Measurements from ENCODE around the gene FADS2. TPM values are rescaled to one million over a fixed set of nuclear protein-coding genes. Genes with fewer than 3 reads are reported as not detected.

The FADS2 gene
- total RNA-seq, 6 experiments from 2014 or later, result 56.0 to 105 (median 81.1) TPM

- H3K27me3 Mint-ChIP-seq (ENCODE audit: insufficient read depth), result peaks cover 5% of the 10 kb centered on the region
- H3K4me1 Mint-ChIP-seq (ENCODE audit: low read depth), result peaks cover 47% of the 10 kb centered on the region
- no peaks in the 10 kb centered on the region for H3K9me3 Mint-ChIP-seq
- H3K27ac Mint-ChIP-seq, result no peak overlapping the region
- TF ChIP-seq CTCF (IDR thresholded peaks at IDR 0.05), result no peak
- H3K4me3 Mint-ChIP-seq, result no peak overlapping the region
- DNase-seq, result no peak
- H3K36me3 Mint-ChIP-seq (ENCODE audit: low read depth), result 0 out of 2 replicates have a peak, but pooled peaks cover 4% of the 10 kb centered on the region
These were observed 5.8 kb downstream of the FADS2 start for GRCh38 chr11:61833926-61834277.

GRCh38 chr11:61834278-61835048 is 6.4 kb downstream of the FADS2 start:
- TF ChIP-seq CTCF (IDR thresholded peaks at IDR 0.05), result no peak
- no peaks in the 10 kb centered on the region for H3K9me3 Mint-ChIP-seq
- peak overlapping the region; percentile 21; the same call in 1 of the 2 replicates for H3K27ac Mint-ChIP-seq
- H3K4me3 Mint-ChIP-seq, result no peak overlapping the region
- H3K27me3 Mint-ChIP-seq (ENCODE audit: insufficient read depth), result peaks cover 3% of the 10 kb centered on the region
- peaks cover 9% of the 10 kb centered on the region; the same call in 1 of the 2 replicates for H3K36me3 Mint-ChIP-seq (ENCODE audit: low read depth)
- H3K4me1 Mint-ChIP-seq (ENCODE audit: low read depth), result peaks cover 43% of the 10 kb centered on the region
- no peak for DNase-seq

DNA sequence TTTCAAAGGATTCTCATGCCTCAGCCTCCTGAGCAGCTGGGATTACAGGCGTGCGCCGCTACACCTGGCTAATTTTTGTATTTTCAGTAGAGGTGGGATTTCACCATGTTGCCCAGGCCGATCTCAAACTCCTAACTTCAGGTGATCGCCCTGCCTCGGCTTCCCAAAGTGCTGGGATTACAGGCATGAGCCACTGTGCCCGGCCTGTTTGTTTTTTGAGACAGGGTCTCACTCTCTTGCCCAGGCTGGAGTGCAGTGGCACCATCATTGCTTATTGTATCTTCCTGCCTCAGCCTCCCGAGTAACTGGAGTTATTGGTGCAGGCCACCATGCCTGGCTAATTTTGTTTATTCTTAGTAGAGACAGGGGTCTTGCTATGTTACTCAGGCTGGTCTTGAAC is 8.1 kb downstream of the FADS2 start:
- TF ChIP-seq CTCF (IDR thresholded peaks at IDR 0.05), result no peak
- DNase-seq, result no peak
- Mint-ChIP-seq H3K27me3 (ENCODE audit: insufficient read depth) (peaks cover 3% of the 10 kb centered on the region), H3K4me3 (no peak overlapping the region), H3K4me1 (ENCODE audit: low read depth) (peaks cover 27% of the 10 kb centered on the region), H3K27ac (no peak overlapping the region), H3K9me3 (no peaks in the 10 kb centered on the region), H3K36me3 (ENCODE audit: low read depth) (peaks cover 23% of the 10 kb centered on the region)

DNA sequence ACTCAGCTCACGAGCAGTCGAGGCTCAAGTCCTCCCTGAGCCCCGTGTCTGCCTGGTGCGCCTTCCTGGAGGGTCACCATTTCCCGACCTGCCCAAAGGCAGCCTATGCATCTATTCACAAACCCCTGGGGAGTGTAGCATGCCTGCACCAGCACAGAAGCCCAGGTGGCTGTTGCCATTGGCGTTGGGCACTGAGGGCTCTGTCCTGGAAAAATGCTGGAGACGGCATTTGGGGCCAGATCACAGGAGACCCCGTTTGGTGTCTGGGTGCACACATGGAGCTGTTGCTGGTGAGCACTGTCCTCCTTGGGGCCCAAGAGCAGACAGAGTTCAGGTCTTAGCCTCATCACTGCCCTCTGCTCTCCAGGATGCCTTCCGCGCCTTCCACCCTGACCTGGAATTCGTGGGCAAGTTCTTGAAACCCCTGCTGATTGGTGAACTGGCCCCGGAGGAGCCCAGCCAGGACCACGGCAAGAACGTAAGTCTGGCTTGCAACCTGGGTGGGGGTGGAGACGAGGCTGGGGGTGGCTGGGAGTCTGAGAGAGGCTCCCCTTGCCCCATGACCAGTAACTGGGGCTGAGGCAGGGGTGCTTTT is 9.4 kb downstream of the FADS2 start:
- Mint-ChIP-seq H3K27me3 (ENCODE audit: insufficient read depth) (peaks cover 3% of the 10 kb centered on the region; the same call in 1 of the 2 replicates), H3K4me1 (ENCODE audit: low read depth) (peaks cover 26% of the 10 kb centered on the region), H3K27ac (no peak overlapping the region), H3K4me3 (no peak overlapping the region), H3K36me3 (ENCODE audit: low read depth) (peaks cover 23% of the 10 kb centered on the region), H3K9me3 (no peaks in the 10 kb centered on the region)
- TF ChIP-seq CTCF (IDR thresholded peaks at IDR 0.05), result no peak
- DNase-seq, result no peak

DNA sequence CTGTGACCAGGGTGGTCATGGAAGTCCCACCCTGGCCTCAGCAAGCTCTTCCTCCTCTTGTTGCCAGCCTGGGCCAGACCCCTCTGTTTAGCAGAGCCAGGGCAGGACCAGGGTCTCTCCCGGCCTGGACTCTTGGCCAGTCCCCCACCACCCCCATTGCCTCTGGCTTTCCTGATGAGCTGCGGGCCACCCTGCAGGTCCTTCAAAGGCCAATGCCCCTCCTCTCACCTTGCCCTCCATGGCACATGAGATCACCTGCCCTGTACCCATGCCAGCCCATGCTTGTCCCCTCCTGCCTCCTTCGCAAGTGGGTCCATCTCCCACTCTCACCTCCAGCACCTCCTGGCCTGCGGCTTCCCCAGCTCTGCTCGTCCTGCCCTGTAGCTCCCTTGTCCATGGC is 10.4 kb downstream of the FADS2 start:
- peaks cover 23% of the 10 kb centered on the region for H3K36me3 Mint-ChIP-seq (ENCODE audit: low read depth)
- DNase-seq, result no peak
- peaks cover 23% of the 10 kb centered on the region for H3K4me1 Mint-ChIP-seq (ENCODE audit: low read depth)
- H3K27me3 Mint-ChIP-seq (ENCODE audit: insufficient read depth), result peaks cover 3% of the 10 kb centered on the region; the same call in 1 of the 2 replicates
- H3K9me3 Mint-ChIP-seq, result no peaks in the 10 kb centered on the region
- H3K4me3 Mint-ChIP-seq, result no peak overlapping the region
- TF ChIP-seq CTCF (IDR thresholded peaks at IDR 0.05), result no peak
- H3K27ac Mint-ChIP-seq, result no peak overlapping the region
